Measurements from ENCODE around the gene NOC2L.
A peak's percentile ranks its signal among the peaks of the same experiment; 100 is the strongest.

The NOC2L gene

DNA sequence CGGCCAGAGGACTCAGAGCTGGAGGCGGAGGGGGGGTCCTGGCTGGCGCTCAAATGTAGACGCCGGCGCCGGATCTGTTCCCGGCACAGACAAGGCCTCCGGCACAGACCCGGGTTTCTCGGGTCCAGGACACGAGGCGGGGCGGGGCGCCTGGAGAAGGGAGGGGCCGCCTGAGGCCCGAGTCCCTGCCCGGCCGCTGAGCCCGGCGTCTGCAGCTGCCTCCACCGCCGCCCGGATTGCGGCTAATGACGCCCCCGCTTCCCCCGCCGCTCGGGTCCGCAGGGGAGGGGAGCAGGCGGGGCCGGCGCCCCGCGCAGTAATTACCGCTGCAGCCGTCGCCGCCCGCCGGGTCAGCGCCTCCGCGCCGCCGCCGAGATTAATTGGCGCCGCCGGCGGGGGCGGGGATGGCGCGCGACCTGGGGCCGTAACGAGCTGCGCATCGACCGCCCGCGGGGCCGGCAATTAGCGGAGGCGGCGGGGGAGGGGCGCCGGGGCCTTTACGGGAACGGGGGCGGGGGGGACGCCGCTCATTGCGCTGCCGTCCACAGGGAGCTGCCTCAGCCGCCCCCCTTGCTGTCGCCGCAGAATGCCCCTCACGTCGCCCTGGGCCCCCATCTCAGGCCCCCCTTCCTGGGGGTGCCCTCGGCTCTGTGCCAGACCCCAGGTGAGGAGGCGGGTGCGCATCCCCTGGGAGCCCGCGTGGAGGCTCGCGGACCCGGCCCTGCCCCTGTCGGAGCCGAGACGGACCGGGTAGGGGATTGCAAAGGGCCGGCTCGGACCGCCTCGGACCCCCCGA, 17.3 kb downstream of the NOC2L start:
- peaks cover 41% of the 10 kb centered on the region for H3K27me3 ChIP-seq (replicated peaks; ENCODE audit: control insufficient read depth, insufficient read depth, low read length, poor library complexity, severe bottlenecking)
- H3K27ac ChIP-seq (ENCODE audit: insufficient read depth, low read length, poor library complexity, severe bottlenecking), result no peak overlapping the region
- H3K4me1 ChIP-seq (ENCODE audit: control insufficient read depth, insufficient read depth, low read length, poor library complexity, severe bottlenecking), result peaks cover 28% of the 10 kb centered on the region
- peaks cover 12% of the 10 kb centered on the region for H3K36me3 ChIP-seq (ENCODE audit: control insufficient read depth, insufficient read depth, low read length)
- peak overlapping the region; percentile 57 for H3K4me3 ChIP-seq (ENCODE audit: insufficient read depth, low read depth, low read length, poor library complexity, severe bottlenecking)
- DNase-seq, result no peak
- H3K9me3 ChIP-seq (ENCODE audit: control insufficient read depth, low read length), result no peaks in the 10 kb centered on the region

DNA sequence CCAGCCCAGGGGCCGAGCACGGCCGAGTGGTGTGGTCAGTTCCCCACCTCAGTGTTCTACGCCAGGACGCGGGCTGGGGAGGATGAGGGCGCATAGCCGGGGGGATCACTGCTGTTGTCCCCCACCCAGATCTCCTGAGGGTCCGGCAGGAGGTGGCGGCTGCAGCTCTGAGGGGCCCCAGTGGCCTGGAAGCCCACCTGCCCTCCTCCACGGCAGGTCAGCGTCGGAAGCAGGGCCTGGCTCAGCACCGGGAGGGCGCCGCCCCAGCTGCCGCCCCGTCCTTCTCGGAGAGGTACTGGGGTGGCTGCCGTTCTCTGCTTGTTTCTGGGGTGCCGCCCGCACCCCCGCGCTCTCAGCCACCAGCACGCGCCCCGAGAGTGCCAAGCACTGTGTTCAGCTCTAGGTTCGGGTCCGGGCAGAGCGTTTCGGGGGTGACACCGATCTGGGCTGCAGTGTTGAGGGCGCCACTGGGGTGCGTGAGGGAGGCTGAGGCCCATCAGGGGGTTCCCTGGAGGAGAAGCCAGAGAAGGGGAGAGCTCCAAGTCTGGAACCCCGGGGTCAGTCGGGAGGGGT, 18.0 kb downstream of the NOC2L start:
- H3K27me3 ChIP-seq (replicated peaks; ENCODE audit: control insufficient read depth, insufficient read depth, low read length, poor library complexity, severe bottlenecking), result peaks cover 42% of the 10 kb centered on the region
- DNase-seq, result no peak
- no peak overlapping the region for H3K27ac ChIP-seq (ENCODE audit: insufficient read depth, low read length, poor library complexity, severe bottlenecking)
- peak overlapping the region; percentile 57 for H3K4me3 ChIP-seq (ENCODE audit: insufficient read depth, low read depth, low read length, poor library complexity, severe bottlenecking)
- H3K9me3 ChIP-seq (ENCODE audit: control insufficient read depth, low read length), result no peaks in the 10 kb centered on the region
- peaks cover 28% of the 10 kb centered on the region for H3K4me1 ChIP-seq (ENCODE audit: control insufficient read depth, insufficient read depth, low read length, poor library complexity, severe bottlenecking)
- H3K36me3 ChIP-seq (ENCODE audit: control insufficient read depth, insufficient read depth, low read length), result peaks cover 11% of the 10 kb centered on the region

DNA sequence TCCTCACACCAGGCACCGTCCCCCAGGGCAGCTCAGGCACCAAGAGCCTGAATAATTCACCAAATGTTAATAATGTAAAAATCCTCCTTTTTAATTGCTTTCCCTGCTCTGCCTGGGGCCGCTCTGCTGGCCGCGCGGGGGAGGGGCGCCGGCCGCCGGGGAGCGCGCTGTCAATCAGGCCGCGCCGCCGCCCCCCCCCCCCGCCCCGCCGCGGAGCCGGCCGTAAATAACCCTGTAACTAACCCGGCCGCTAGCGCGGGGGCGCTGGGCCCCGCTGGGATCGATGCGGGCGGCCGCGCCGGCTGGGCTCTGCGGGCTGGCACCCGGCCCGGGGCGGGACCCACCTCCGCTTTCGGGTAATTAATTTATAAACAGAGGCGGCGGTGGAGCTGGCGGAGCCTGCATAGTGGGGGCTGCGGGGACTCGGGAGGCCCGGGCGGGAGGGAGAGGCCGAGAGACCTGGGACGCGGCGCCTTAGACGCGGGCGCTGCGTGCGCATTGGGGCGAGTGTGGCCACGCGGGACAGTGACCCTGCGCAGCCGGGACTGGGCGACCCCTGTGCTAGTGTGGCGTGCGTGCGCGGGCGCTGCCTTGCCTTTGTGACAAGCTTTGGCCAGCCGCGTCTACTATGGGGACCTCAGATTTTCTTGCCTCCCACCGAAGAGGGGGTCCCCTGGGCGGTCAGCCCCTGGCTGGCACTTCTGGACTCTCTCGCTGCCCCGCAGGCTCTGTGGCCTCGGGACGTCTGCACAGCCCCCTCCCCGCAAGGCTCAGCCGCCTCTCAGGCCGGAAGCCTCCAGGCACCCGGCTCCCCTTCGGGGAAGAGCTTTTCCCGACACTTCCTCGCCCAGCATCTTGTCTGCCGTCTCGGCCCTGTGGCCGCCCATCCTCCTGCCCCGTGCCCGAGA, 18.7 kb downstream of the NOC2L start:
- Histone ChIP-seq H3K36me3 (ENCODE audit: control insufficient read depth, insufficient read depth, low read length) (peaks cover 3% of the 10 kb centered on the region), H3K27me3 (replicated peaks; ENCODE audit: control insufficient read depth, insufficient read depth, low read length, poor library complexity, severe bottlenecking) (peaks cover 49% of the 10 kb centered on the region), H3K4me1 (ENCODE audit: control insufficient read depth, insufficient read depth, low read length, poor library complexity, severe bottlenecking) (peaks cover 28% of the 10 kb centered on the region), H3K27ac (ENCODE audit: insufficient read depth, low read length, poor library complexity, severe bottlenecking) (no peak overlapping the region), H3K9me3 (ENCODE audit: control insufficient read depth, low read length) (no peaks in the 10 kb centered on the region), H3K4me3 (ENCODE audit: insufficient read depth, low read depth, low read length, poor library complexity, severe bottlenecking) (peak overlapping the region; percentile 57)
- no peak for DNase-seq

- no peaks in the 10 kb centered on the region for H3K9me3 ChIP-seq (ENCODE audit: control insufficient read depth, low read length)
- H3K27ac ChIP-seq (ENCODE audit: insufficient read depth, low read length, poor library complexity, severe bottlenecking), result no peak overlapping the region
- H3K4me3 ChIP-seq (ENCODE audit: insufficient read depth, low read depth, low read length, poor library complexity, severe bottlenecking), result no peak overlapping the region
- H3K4me1 ChIP-seq (ENCODE audit: control insufficient read depth, insufficient read depth, low read length, poor library complexity, severe bottlenecking), result peaks cover 28% of the 10 kb centered on the region
- no peaks in the 10 kb centered on the region for H3K36me3 ChIP-seq (ENCODE audit: control insufficient read depth, insufficient read depth, low read length)
- no peak for DNase-seq
- H3K27me3 ChIP-seq (replicated peaks; ENCODE audit: control insufficient read depth, insufficient read depth, low read length, poor library complexity, severe bottlenecking), result peaks cover 55% of the 10 kb centered on the region
Measured at GRCh38 chr1:939511-940106, 19.4 kb downstream of the NOC2L start.

GRCh38 chr1:938711-939489, 20.2 kb downstream of the NOC2L start:
- Histone ChIP-seq H3K27me3 (replicated peaks; ENCODE audit: control insufficient read depth, insufficient read depth, low read length, poor library complexity, severe bottlenecking) (peaks cover 55% of the 10 kb centered on the region), H3K27ac (ENCODE audit: insufficient read depth, low read length, poor library complexity, severe bottlenecking) (no peak overlapping the region), H3K36me3 (ENCODE audit: control insufficient read depth, insufficient read depth, low read length) (no peaks in the 10 kb centered on the region), H3K4me1 (ENCODE audit: control insufficient read depth, insufficient read depth, low read length, poor library complexity, severe bottlenecking) (peaks cover 28% of the 10 kb centered on the region), H3K9me3 (ENCODE audit: control insufficient read depth, low read length) (no peaks in the 10 kb centered on the region), H3K4me3 (ENCODE audit: insufficient read depth, low read depth, low read length, poor library complexity, severe bottlenecking) (no peak overlapping the region)
- no peak for DNase-seq

GRCh38 chr1:938088-938683, 20.9 kb downstream of the NOC2L start:
- peaks cover 28% of the 10 kb centered on the region for H3K4me1 ChIP-seq (ENCODE audit: control insufficient read depth, insufficient read depth, low read length, poor library complexity, severe bottlenecking)
- no peak overlapping the region for H3K4me3 ChIP-seq (ENCODE audit: insufficient read depth, low read depth, low read length, poor library complexity, severe bottlenecking)
- H3K27ac ChIP-seq (ENCODE audit: insufficient read depth, low read length, poor library complexity, severe bottlenecking), result no peak overlapping the region
- peaks cover 58% of the 10 kb centered on the region for H3K27me3 ChIP-seq (replicated peaks; ENCODE audit: control insufficient read depth, insufficient read depth, low read length, poor library complexity, severe bottlenecking)
- DNase-seq, result no peak
- no peaks in the 10 kb centered on the region for H3K36me3 ChIP-seq (ENCODE audit: control insufficient read depth, insufficient read depth, low read length)
- H3K9me3 ChIP-seq (ENCODE audit: control insufficient read depth, low read length), result no peaks in the 10 kb centered on the region

GRCh38 chr1:937521-937920, 21.5 kb downstream of the NOC2L start:
- Histone ChIP-seq H3K9me3 (ENCODE audit: control insufficient read depth, low read length) (no peaks in the 10 kb centered on the region), H3K27ac (ENCODE audit: insufficient read depth, low read length, poor library complexity, severe bottlenecking) (no peak overlapping the region), H3K36me3 (ENCODE audit: control insufficient read depth, insufficient read depth, low read length) (no peaks in the 10 kb centered on the region), H3K4me3 (ENCODE audit: insufficient read depth, low read depth, low read length, poor library complexity, severe bottlenecking) (no peak overlapping the region), H3K27me3 (replicated peaks; ENCODE audit: control insufficient read depth, insufficient read depth, low read length, poor library complexity, severe bottlenecking) (peaks cover 55% of the 10 kb centered on the region), H3K4me1 (ENCODE audit: control insufficient read depth, insufficient read depth, low read length, poor library complexity, severe bottlenecking) (peaks cover 23% of the 10 kb centered on the region)
- no peak for DNase-seq

GRCh38 chr1:936348-937264, 22.4 kb downstream of the NOC2L start:
- no peak for DNase-seq
- Histone ChIP-seq H3K36me3 (ENCODE audit: control insufficient read depth, insufficient read depth, low read length) (no peaks in the 10 kb centered on the region), H3K9me3 (ENCODE audit: control insufficient read depth, low read length) (no peaks in the 10 kb centered on the region), H3K4me3 (ENCODE audit: insufficient read depth, low read depth, low read length, poor library complexity, severe bottlenecking) (no peak overlapping the region), H3K4me1 (ENCODE audit: control insufficient read depth, insufficient read depth, low read length, poor library complexity, severe bottlenecking) (peaks cover 14% of the 10 kb centered on the region), H3K27me3 (replicated peaks; ENCODE audit: control insufficient read depth, insufficient read depth, low read length, poor library complexity, severe bottlenecking) (peaks cover 47% of the 10 kb centered on the region), H3K27ac (ENCODE audit: insufficient read depth, low read length, poor library complexity, severe bottlenecking) (no peak overlapping the region)

All from effector memory CD4-positive, alpha-beta T cell (primary cell).